Pancreas (tissue), 10 donors: ENCODE data around the gene GRAMD1C. TPM values are rescaled to one million over a fixed set of nuclear protein-coding genes. Genes with fewer than 3 reads are reported as not detected.

Experiments
- ATAC-seq, 4 donors: fragments of 200-7000 bp; cut with Tn5 transposase; one replicate each; pipeline versions ENCODE4 v1.8.0 to v1.9.1; 2020; ENCODE audit warnings: mild to moderate bottlenecking in 4 of 4, moderate library complexity in 4 of 4
- DNase-seq, 6 donors: peaks; one replicate each; pipeline ENCODE4 v3.0.0-alpha.2; 2020
- FAIRE-seq: peaks from 2 replicates; lab custom pipeline; 2012; peaks lifted over from hg19 to GRCh38; lab: Jason Lieb, UNC
- H3K27ac ChIP-seq, 4 donors: fragments of 200-600 bp; sonication (generic); 1 replicate in 3 of 4; 2 replicates in 1 of 4; pipeline versions ENCODE4 v1.5.0 to v1.8.0; 2020
- H3K27me3 ChIP-seq, 4 donors: fragments of 200-600 bp; one replicate each; pipeline ENCODE4 v1.8.0; 2021
- H3K36me3 ChIP-seq, 3 donors: fragments of 200-600 bp; sonication (generic) in 1 of 3; one replicate each; pipeline versions ENCODE4 v1.5.0 to v1.8.0; 2020 to 2021
- H3K4me1 ChIP-seq, 3 donors: fragments of 200-600 bp; one replicate each; pipeline ENCODE4 v1.8.0; 2021
- H3K4me3 ChIP-seq, 4 donors: fragments of 200-600 bp; sonication (generic) in 2 of 4; one replicate each; pipeline versions ENCODE4 v1.5.0 to v1.8.0; 2020 to 2021
- H3K9me3 ChIP-seq, 4 donors: fragments of 200-600 bp; one replicate each; pipeline ENCODE4 v1.8.0; 2021
- WGBS, 2 donors: extraction: QIAGEN DNeasy Blood & Tissue Kit; methylation state at CpG; one replicate each; pipeline ENCODE4 v1.1.7; 2013; 5-methylcytosine and 5-hydroxymethylcytosine counted together
- intact Hi-C, 3 donors: fragments of 100-400 bp; cut with DNase I; formaldehyde crosslinking; loops; one replicate each; pipeline versions ENCODE4 v1.11.1 to v1.14.2; 2022
- polyA plus RNA-seq, 2 donors: library from polyadenylated mRNA; stranded (reverse); fragments of 200-250 nt; gene quantifications; one replicate each; pipeline ENCODE4 v1.2.3, GENCODE V29; 2013
- total RNA-seq, 6 donors: library from RNA; stranded (reverse); fragmentation: NEBNext Ultra II Directional in 4 of 6; extraction: Animal tissue kit (Norgen Biotek cat#: 25700) in 4 of 6; gene quantifications; one replicate each; pipeline versions ENCODE4 v1.2.1 to v1.2.4, GENCODE V29; 2021 to 2023
- TF ChIP-seq, protein P1 (sequence below), 4 donors: fragments of 200-600 bp; sonication (generic) in 3 of 4; IDR thresholded peaks; one replicate each; pipeline versions ENCODE4 v1.5.0 to v1.8.0; 2021; ENCODE audit warnings: antibody characterized with exemption in 4 of 4
- donor health status: healthy with polysubstance abuse.
- donor health status: DM: no; HTN: no; CAD: no; lungs with moderate emphysema.
- donor health status: DM: no; HTN: no; CAD: no.
- donor health status: control.
- donor health status: control.
- donor health status: Bipolar disorder and iron deficiency.
- donor health status: DM: yes; HTN: yes; CAD: no.
- donor health status: DM: no; HTN: no; CAD: no.
- donor health status: DM: no; HTN: no; CAD: no.
- donor health status: DM: yes; HTN: yes; CAD: no.

Gene GRAMD1C
- total and polyA plus RNA-seq, 8 donors = 6.2 to 21.7 (median 9.1) TPM

GRCh38 chr3:113979916-113980315, 141.3 kb downstream of the GRAMD1C start:
- FAIRE-seq = no peak
- no peak for ATAC-seq
- H3K9me3 ChIP-seq = no peaks in the 10 kb centered on the region
- peaks cover 0 to 10% (median 0%) of the 10 kb centered on the region in 3 donors for H3K36me3 ChIP-seq
- 61 to 87% methylated on average over 1 of the region's 1 CpG for WGBS, 2 donors
- H3K4me1 ChIP-seq = no peaks in the 10 kb centered on the region
- intact Hi-C loops = no loop called here
- H3K4me3 ChIP-seq = no peak overlapping the region
- no peaks in the 10 kb centered on the region for H3K27me3 ChIP-seq
- no peak for DNase-seq
- TF ChIP-seq, protein P1, sequence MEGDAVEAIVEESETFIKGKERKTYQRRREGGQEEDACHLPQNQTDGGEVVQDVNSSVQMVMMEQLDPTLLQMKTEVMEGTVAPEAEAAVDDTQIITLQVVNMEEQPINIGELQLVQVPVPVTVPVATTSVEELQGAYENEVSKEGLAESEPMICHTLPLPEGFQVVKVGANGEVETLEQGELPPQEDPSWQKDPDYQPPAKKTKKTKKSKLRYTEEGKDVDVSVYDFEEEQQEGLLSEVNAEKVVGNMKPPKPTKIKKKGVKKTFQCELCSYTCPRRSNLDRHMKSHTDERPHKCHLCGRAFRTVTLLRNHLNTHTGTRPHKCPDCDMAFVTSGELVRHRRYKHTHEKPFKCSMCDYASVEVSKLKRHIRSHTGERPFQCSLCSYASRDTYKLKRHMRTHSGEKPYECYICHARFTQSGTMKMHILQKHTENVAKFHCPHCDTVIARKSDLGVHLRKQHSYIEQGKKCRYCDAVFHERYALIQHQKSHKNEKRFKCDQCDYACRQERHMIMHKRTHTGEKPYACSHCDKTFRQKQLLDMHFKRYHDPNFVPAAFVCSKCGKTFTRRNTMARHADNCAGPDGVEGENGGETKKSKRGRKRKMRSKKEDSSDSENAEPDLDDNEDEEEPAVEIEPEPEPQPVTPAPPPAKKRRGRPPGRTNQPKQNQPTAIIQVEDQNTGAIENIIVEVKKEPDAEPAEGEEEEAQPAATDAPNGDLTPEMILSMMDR (IDR thresholded peaks at IDR 0.05) = no peak
- H3K27ac ChIP-seq = no peak overlapping the region

GRCh38 chr3:113981803-113982202, 143.2 kb downstream of the GRAMD1C start:
- TF ChIP-seq, protein P1 (IDR thresholded peaks at IDR 0.05) = no peak
- intact Hi-C loops = no loop called here
- no peaks in the 10 kb centered on the region for H3K4me1 ChIP-seq
- peaks cover 0 to 10% (median 0%) of the 10 kb centered on the region in 3 donors for H3K36me3 ChIP-seq
- no peak for DNase-seq
- H3K27me3 ChIP-seq = no peaks in the 10 kb centered on the region
- no peak for ATAC-seq
- H3K4me3 ChIP-seq = no peak overlapping the region
- no peak for FAIRE-seq
- H3K9me3 ChIP-seq = no peaks in the 10 kb centered on the region
- H3K27ac ChIP-seq = no peak overlapping the region

DNA sequence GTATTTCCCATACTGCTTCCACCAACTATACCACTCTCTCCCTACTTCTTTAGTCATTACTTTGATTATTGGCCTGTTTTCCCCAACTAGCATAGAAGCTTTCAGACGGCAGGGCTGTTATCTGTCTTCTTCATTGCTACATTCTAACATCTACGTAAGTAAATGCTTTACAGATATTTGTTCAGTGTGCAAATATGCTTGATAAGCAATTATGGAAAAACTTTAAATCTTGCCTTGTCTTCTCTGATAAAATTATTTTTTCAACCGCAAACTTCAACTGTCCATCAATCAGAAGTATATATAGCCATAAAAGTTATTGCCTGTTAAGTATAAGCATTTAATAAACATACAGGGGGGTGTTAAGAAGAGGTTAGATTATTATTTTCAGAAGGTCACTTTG, 145.0 kb downstream of the GRAMD1C start:
- Histone ChIP-seq H3K4me1 (no peaks in the 10 kb centered on the region), H3K9me3 (no peaks in the 10 kb centered on the region), H3K4me3 (no peak overlapping the region), H3K27ac (no peak overlapping the region), H3K36me3 (peaks cover 0 to 7% (median 0%) of the 10 kb centered on the region in 3 donors), H3K27me3 (no peaks in the 10 kb centered on the region)
- ATAC-seq (no peak), FAIRE-seq (no peak), DNase-seq (no peak)
- intact Hi-C loops = no loop called here
- 59 to 61% methylated on average over 3 of the region's 3 CpGs for WGBS, 2 donors
- TF ChIP-seq, protein P1 (IDR thresholded peaks at IDR 0.05) = no peak

GRCh38 chr3:113985541-113985940, 147.0 kb downstream of the GRAMD1C start:
- 80 to 84% methylated on average over 4 of the region's 4 CpGs for WGBS, 2 donors
- no peak for ATAC-seq
- no peaks in the 10 kb centered on the region for H3K9me3 ChIP-seq
- H3K4me1 ChIP-seq = no peaks in the 10 kb centered on the region
- peaks cover 0 to 2% (median 0%) of the 10 kb centered on the region in 3 donors for H3K36me3 ChIP-seq
- no peaks in the 10 kb centered on the region for H3K27me3 ChIP-seq
- no peak for FAIRE-seq
- no peak overlapping the region for H3K27ac ChIP-seq
- no peak for DNase-seq
- intact Hi-C loops = no loop called here
- no peak overlapping the region for H3K4me3 ChIP-seq
- TF ChIP-seq, protein P1 (IDR thresholded peaks at IDR 0.05) = no peak

Other genes starting within 250 kb of the GRAMD1C start
- 10 to 100 TPM in 3 of 6 donors, 1 to 10 TPM in 3; 8.2 to 12.3 (median 10.0) TPM for gene USF3, start 142.1 kb upstream of the GRAMD1C start, total RNA-seq
- gene USF3, start 142.1 kb upstream of the GRAMD1C start, polyA plus RNA-seq = 1 to 10 TPM; 2.9 to 6.5 TPM
- 10 to 100 TPM; 26.4 to 46.2 (median 40.5) TPM for gene NAA50, start 92.5 kb upstream of the GRAMD1C start, total RNA-seq
- gene NAA50, start 92.5 kb upstream of the GRAMD1C start, polyA plus RNA-seq = 10 to 100 TPM in 1 of 2 donors, 1 to 10 TPM in 1; 8.4 to 19.8 TPM
- 10 to 100 TPM; 20.3 to 44.7 (median 34.2) TPM for gene ATP6V1A, start 91.8 kb upstream of the GRAMD1C start, total RNA-seq
- 10 to 100 TPM in 1 of 2 donors, 1 to 10 TPM in 1; 5.9 to 14.7 TPM for gene ATP6V1A, start 91.8 kb upstream of the GRAMD1C start, polyA plus RNA-seq
- gene ZDHHC23, start 109.2 kb downstream of the GRAMD1C start, total RNA-seq = 1 to 10 TPM; 4.1 to 8.1 (median 6.0) TPM
- 1 to 10 TPM; 2.4 to 3.8 TPM for gene ZDHHC23, start 109.2 kb downstream of the GRAMD1C start, polyA plus RNA-seq
- gene CCDC191, start 217.7 kb downstream of the GRAMD1C start, total RNA-seq = 1 to 10 TPM; 2.8 to 5.0 (median 3.8) TPM
- gene CCDC191, start 217.7 kb downstream of the GRAMD1C start, polyA plus RNA-seq = 1 to 10 TPM; 5.1 to 8.7 TPM
- gene QTRT2, start 217.9 kb downstream of the GRAMD1C start, total RNA-seq = 10 to 100 TPM in 4 of 6 donors, 1 to 10 TPM in 2; 8.5 to 13.5 (median 12.0) TPM
- 1 to 10 TPM; 3.5 to 6.1 TPM for gene QTRT2, start 217.9 kb downstream of the GRAMD1C start, polyA plus RNA-seq